UCSD-AML1 (cell line): ENCODE measurements around the gene GAB2.
A peak's percentile ranks its signal among the peaks of the same experiment; 100 is the strongest.
"Not testable (repeated sequence)": the region's sequence is repeated elsewhere in the genome, so short reads cannot be mapped to it uniquely, and the experiment has no call there.

Source experiments
- DNase-seq: peaks from one replicate; lab custom pipeline; 2025; ENCODE audit not compliant: unreplicated experiment; lab: John Stamatoyannopoulos, UW

The GAB2 gene

GRCh38 chr11:78314762-78315161 is 102.9 kb downstream of the GAB2 start:
- DNase-seq, result no peak

GRCh38 chr11:78313898-78314297 is 103.7 kb downstream of the GAB2 start:
- DNase-seq, result no peak

- no peak for DNase-seq
Measured at GRCh38 chr11:78313181-78313795, 104.3 kb downstream of the GAB2 start.

GRCh38 chr11:78312712-78313111 is 104.9 kb downstream of the GAB2 start:
- no peak for DNase-seq

- DNase-seq, result no peak
Measured at GRCh38 chr11:78311702-78312371, 105.8 kb downstream of the GAB2 start.

GRCh38 chr11:78310500-78310909 is 107.1 kb downstream of the GAB2 start:
- DNase-seq, result no peak

- no peak for DNase-seq
Measured at GRCh38 chr11:78304201-78304600, 113.4 kb downstream of the GAB2 start.

- DNase-seq, result no peak
Measured at GRCh38 chr11:78300108-78300839, 117.3 kb downstream of the GAB2 start.

GRCh38 chr11:78299000-78299710 is 118.5 kb downstream of the GAB2 start:
- DNase-seq, result no peak

- no peak for DNase-seq
Measured at GRCh38 chr11:78298291-78298771, 119.3 kb downstream of the GAB2 start.

GRCh38 chr11:78295991-78296930 is 121.4 kb downstream of the GAB2 start:
- DNase-seq, result no peak

GRCh38 chr11:78295347-78295746 is 122.3 kb downstream of the GAB2 start:
- DNase-seq, result no peak

GRCh38 chr11:78294100-78294499 is 123.5 kb downstream of the GAB2 start:
- not testable (repeated sequence) for DNase-seq

- DNase-seq, result no peak
Measured at GRCh38 chr11:78293536-78293935, 124.1 kb downstream of the GAB2 start.

GRCh38 chr11:78292109-78292803 is 125.4 kb downstream of the GAB2 start:
- DNase-seq, result no peak

- no peak for DNase-seq
Measured at GRCh38 chr11:78291503-78292108, 126.0 kb downstream of the GAB2 start.

GRCh38 chr11:78290293-78291176 is 127.1 kb downstream of the GAB2 start:
- DNase-seq, result peak; percentile 31

GRCh38 chr11:78289552-78290292 is 127.9 kb downstream of the GAB2 start:
- no peak for DNase-seq
